HL-60/S4 (cell line): ENCODE results near the gene PDE4B.

Experiments used
- in situ Hi-C: fragments of 300-500 bp; cut with MboI; formaldehyde crosslinking; loops from 2 replicates; pipeline ENCODE4 v1.14.3; 2022; ENCODE audit warnings: low sequenced_read_pairs

PDE4B gene

GRCh38 chr1:65949230-65949626 is 156.5 kb downstream of the PDE4B start:
- in situ Hi-C loops, result no loop called here

DNA sequence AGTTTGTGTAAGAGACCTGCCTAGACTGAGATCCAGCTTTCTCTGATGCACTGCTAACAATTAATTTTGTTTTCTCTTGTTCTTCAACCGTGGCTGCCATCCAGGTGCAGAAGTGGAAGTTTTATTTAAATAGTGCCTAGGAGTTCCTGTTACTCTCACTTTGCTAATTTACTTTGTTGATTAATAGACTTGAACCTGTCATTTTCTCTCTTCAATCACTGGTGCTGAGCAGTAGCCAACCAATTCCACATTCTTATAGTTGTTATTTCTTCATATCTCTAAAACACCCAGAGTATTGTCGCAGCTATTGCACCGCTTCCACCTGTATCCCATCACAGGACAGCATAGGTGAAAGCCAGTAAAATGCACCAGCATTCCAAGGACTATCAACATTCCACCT is 157.2 kb downstream of the PDE4B start:
- in situ Hi-C loops, result loop anchor here (25.0 kb wide), 1 partner anchor 512 kb away; no protein-coding TSS in a partner anchor

GRCh38 chr1:65952696-65953095 is 160.0 kb downstream of the PDE4B start:
- in situ Hi-C loops, result loop anchor here (25.0 kb wide), 1 partner anchor 510 kb away; no protein-coding TSS in a partner anchor

DNA sequence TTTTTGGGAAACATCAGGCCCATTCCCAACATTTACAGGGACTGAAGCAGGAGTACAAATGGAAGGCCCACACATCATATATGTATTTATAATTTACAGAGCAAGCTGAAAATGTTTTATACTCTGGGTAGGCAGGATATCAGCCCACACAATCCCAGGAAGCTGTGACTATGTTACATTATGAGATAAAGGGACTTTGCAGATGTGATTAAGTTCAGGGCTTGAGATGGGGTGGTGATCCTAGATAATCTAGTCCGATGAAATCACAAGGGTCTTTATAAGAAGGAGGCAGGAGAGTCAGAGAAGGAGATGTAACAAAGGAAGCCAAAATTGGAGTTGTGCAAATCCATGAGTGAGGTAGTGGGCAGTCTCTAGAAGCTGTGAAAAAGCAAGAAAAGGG is 160.5 kb downstream of the PDE4B start:
- in situ Hi-C loops, result loop anchor here (25.0 kb wide), 1 partner anchor 509 kb away; no protein-coding TSS in a partner anchor

DNA sequence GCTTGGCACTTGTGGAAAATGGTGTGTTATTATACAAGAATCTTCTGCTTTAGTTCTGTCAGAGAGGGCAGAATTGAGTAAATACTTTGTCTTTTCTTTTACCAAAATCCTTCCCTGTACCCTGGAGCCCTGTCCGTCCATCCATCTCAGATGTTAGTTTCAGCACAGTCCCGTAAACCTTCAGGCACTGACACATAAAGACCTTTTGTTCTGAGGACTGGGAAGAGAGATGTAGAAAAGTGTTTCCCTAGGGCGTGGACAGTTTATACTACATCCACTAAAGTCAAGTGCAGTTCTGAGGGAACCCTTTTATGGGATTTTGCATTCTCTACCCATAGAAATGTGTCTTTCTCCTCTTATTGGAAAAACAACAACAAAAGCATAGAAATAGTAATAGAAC is 162.4 kb downstream of the PDE4B start:
- in situ Hi-C loops, result loop anchor here (25.0 kb wide), 1 partner anchor 507 kb away; no protein-coding TSS in a partner anchor

- in situ Hi-C loops, result loop anchor here (25.0 kb wide), 1 partner anchor 507 kb away; no protein-coding TSS in a partner anchor
These were observed 162.8 kb downstream of the PDE4B start for GRCh38 chr1:65955503-65955902.

DNA sequence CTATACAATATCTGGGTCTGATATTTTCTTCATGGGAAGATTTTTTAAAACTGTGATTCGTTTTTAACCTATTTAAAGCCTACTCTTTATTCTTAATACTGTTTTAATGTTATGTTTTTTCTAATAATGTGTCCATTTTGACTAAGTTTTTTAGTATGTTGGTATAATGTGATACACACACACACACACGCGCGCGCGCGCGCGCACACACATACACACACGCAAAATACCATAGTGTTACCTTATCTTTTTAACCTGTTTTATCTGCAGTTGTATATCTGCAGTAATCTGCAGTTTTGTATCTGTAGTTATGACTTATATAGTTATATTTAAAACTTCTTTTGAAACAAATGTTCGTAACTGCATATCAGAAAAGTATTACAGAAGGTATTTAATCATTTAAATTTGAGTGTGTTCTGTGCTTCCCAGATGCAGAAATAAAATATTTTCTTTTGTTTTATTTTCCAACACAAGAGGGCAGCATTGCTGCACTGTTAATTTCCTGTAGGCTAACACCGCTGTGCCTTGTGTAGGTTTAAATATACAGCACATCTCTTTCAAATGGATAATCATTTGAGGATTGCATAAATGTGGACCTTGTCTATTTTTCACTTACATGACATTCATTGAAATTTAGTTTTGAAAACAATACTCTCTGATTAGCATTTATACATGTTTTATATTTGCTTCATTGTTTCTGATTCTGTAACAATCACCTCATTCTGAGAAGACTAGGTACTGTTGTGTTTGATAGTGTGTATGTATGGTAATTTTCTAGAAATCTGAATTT is 166.1 kb downstream of the PDE4B start:
- in situ Hi-C loops, result loop anchor here (25.0 kb wide), 1 partner anchor 504 kb away; no protein-coding TSS in a partner anchor

- in situ Hi-C loops, result loop anchor here (10.0 to 25.0 kb wide), 2 partner anchors 285 to 502 kb away; no protein-coding TSS in a partner anchor
These were observed 167.3 kb downstream of the PDE4B start for GRCh38 chr1:65959896-65960567.

GRCh38 chr1:65963156-65963888 is 170.6 kb downstream of the PDE4B start:
- in situ Hi-C loops, result loop anchor here (10.0 to 25.0 kb wide), 2 partner anchors 281 to 499 kb away; no protein-coding TSS in a partner anchor

DNA sequence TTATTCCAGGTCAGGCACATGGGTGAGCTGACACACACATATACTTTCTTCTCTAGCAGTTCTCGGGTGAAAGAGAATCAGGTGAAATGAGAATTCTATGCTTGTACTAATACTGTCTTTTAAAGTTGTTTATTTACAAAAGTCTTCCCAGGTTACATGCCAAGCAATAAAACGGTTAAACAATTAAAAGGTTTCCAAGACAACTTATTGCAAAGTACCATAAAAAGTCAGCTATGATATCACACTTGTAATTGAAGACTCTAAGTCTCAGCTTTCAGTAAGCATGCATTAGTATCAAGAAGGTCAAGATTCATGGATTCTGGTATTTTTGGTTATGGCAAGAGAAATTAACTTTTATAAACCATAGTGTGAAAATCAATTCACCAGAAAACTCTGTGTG is 171.4 kb downstream of the PDE4B start:
- in situ Hi-C loops, result loop anchor here (10.0 to 25.0 kb wide), 2 partner anchors 281 to 498 kb away; no protein-coding TSS in a partner anchor

- in situ Hi-C loops, result loop anchor here (10.0 to 25.0 kb wide), 2 partner anchors 279 to 497 kb away; no protein-coding TSS in a partner anchor
These were observed 172.7 kb downstream of the PDE4B start for GRCh38 chr1:65965112-65965996.

- in situ Hi-C loops, result loop anchor here (10.0 to 25.0 kb wide), 2 partner anchors 277 to 495 kb away; no protein-coding TSS in a partner anchor
These were observed 174.8 kb downstream of the PDE4B start for GRCh38 chr1:65967492-65967891.

GRCh38 chr1:65971547-65971946 is 178.9 kb downstream of the PDE4B start:
- in situ Hi-C loops, result loop anchor here (25.0 kb wide), 1 partner anchor 491 kb away; no protein-coding TSS in a partner anchor

DNA sequence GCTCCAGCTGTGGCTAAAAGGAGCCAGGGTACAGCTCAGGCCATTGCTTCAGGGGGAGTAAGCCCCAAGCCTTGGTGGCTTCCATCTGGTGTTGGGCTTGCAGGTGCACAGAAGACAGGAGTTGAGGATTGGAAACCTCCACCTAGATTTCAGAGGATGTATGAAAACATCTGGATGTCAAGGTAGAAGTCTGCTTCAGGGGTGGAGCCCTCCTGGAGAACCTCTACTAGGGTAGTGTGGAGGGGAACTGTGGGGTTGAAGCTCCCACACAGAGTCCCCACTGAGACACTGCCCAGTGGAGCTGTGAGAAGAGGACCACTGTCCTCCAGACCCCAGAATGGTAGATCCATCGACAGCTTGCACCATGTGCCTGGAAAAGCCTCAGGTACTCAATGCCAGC is 183.0 kb downstream of the PDE4B start:
- in situ Hi-C loops, result no loop called here

DNA sequence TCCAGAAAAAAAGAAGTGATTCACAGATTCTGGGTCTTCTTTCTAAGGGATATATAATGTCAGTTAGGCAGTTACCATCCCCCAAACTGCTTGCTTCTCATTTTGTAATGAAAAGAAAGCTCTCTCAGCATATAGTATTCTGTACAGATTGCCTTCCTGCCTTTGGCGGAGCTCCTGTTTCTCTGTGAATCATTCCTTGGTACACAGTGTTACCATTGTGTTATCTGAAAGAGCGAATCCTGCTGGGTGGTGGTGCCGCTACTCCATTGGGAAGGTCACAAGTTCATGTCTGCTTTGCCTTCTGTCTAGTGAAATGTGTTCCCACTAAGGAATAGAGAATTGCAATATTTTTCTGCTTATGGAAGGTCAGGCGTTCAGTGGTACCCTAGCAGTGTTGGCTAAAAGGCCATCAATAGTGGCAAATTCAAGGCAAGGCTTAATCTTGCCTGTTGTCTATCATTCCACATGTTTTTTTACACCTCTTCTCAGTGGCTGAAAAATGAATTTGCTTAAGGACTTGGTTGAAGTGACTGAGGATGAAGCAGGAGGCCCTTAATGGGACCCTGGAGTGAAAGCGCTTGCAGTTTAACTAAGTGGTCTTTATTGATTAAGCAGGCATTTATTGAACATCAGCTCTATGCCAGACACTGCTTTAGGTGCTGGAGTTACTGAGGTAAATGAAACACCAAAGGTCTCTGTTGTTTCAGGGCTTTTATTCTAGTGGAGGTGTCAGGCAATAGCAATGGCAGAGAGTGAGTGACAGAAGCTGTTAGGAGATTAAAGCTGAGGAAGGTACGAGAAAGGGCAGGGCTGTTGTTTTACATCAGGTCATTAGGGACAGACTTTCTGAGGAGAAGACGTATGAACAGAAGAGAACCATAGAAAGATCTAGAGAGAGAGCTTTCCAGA is 186.7 kb downstream of the PDE4B start:
- in situ Hi-C loops, result no loop called here

GRCh38 chr1:65980237-65980636 is 187.5 kb downstream of the PDE4B start:
- in situ Hi-C loops, result no loop called here

- in situ Hi-C loops, result no loop called here
These were observed 190.8 kb downstream of the PDE4B start for GRCh38 chr1:65983500-65983899.

GRCh38 chr1:65985393-65986066 is 192.8 kb downstream of the PDE4B start:
- in situ Hi-C loops, result no loop called here
